Esophagus muscularis mucosa (tissue), 3 donors: ENCODE measurements around the gene STYXL1.

Experiments used
- CTCF ChIP-seq, 3 experiments: fragments of 200-600 bp in 2 of 3; fragments of 450-650 bp in 1 of 3; sonication (generic) in 2 of 3; IDR thresholded peaks; one replicate each; pipeline ENCODE4 v1.5.1; 2017 to 2019; ENCODE audit warnings: antibody characterized with exemption in 3 of 3, mild to moderate bottlenecking in 2 of 3, moderate library complexity in 1 of 3
- POLR2A ChIP-seq: fragments of 450-650 bp; IDR thresholded peaks from one replicate; pipeline ENCODE4 v1.6.1; 2017; ENCODE audit warnings: antibody characterized with exemption, moderate library complexity, mild to moderate bottlenecking, low read depth

GRCh38 chr7:75993689-75994387, 54.0 kb downstream of the STYXL1 start:
- no peak for TF ChIP-seq CTCF (IDR thresholded peaks at IDR 0.05)
- no peak for TF ChIP-seq POLR2A
